ENCODE results near the gene RNF111.
"Not testable (repeated sequence)": the region's sequence is repeated elsewhere in the genome, so short reads cannot be mapped to it uniquely, and the experiment has no call there.

RNF111 gene

GRCh38 chr15:59137566-59137965, 150.1 kb downstream of the RNF111 start:
- Histone ChIP-seq H3K4ac (ENCODE audit: low read depth, low read length) (no peak overlapping the region), H3K36me3 (ENCODE audit: control insufficient read depth, insufficient read depth, low read length) (peaks cover 6% of the 10 kb centered on the region), H3K56ac (ENCODE audit: low read length) (no peak overlapping the region), H2BK15ac (replicated peaks; ENCODE audit: low read depth) (no peak overlapping the region), H2BK120ac (ENCODE audit: low read depth, low read length) (no peak overlapping the region), H3K4me3 (ENCODE audit: low read length) (no peak overlapping the region), H3K79me2 (ENCODE audit: control insufficient read depth, insufficient read depth, low read length) (no peaks in the 10 kb centered on the region), H3K23ac (ENCODE audit: low read length) (no peak overlapping the region), H3K9ac (ENCODE audit: low read length) (no peak overlapping the region), H3K79me1 (ENCODE audit: low read length) (no peaks in the 10 kb centered on the region), H3K18ac (ENCODE audit: low read length) (no peak overlapping the region), H3K4me1 (ENCODE audit: control insufficient read depth, low read depth, low read length) (no peaks in the 10 kb centered on the region), H4K8ac (ENCODE audit: low read depth, low read length) (no peak overlapping the region), H3K27ac (ENCODE audit: low read depth, low read length) (no peak overlapping the region), H2AK5ac (ENCODE audit: low read length) (no peak overlapping the region), H3K4me2 (ENCODE audit: low read length) (no peak overlapping the region), H2BK5ac (ENCODE audit: low read length) (no peak overlapping the region), H3K27me3 (ENCODE audit: insufficient read depth, low read length, poor library complexity) (no peaks in the 10 kb centered on the region), H4K5ac (ENCODE audit: low read length) (no peak overlapping the region)
- no CpG with 5 or more reads among the region's 2 CpGs for WGBS (ENCODE audit: extremely low coverage, insufficient coverage, low lambda C conversion rate)
- no peak for DNase-seq

- H3K4me3 ChIP-seq (ENCODE audit: low read length) = no peak overlapping the region
- H3K18ac ChIP-seq (ENCODE audit: low read length) = no peak overlapping the region
- no peak overlapping the region for H3K27ac ChIP-seq (ENCODE audit: low read depth, low read length)
- no peak overlapping the region for H2AK5ac ChIP-seq (ENCODE audit: low read length)
- H3K23ac ChIP-seq (ENCODE audit: low read length) = no peak overlapping the region
- no peaks in the 10 kb centered on the region for H3K4me1 ChIP-seq (ENCODE audit: control insufficient read depth, low read depth, low read length)
- H3K79me2 ChIP-seq (ENCODE audit: control insufficient read depth, insufficient read depth, low read length) = no peaks in the 10 kb centered on the region
- H2BK5ac ChIP-seq (ENCODE audit: low read length) = no peak overlapping the region
- no peak overlapping the region for H3K9ac ChIP-seq (ENCODE audit: low read length)
- no peak overlapping the region for H4K5ac ChIP-seq (ENCODE audit: low read length)
- H3K56ac ChIP-seq (ENCODE audit: low read length) = no peak overlapping the region
- no peak overlapping the region for H4K8ac ChIP-seq (ENCODE audit: low read depth, low read length)
- H3K4ac ChIP-seq (ENCODE audit: low read depth, low read length) = no peak overlapping the region
- DNase-seq = peak; percentile 85
- H2BK15ac ChIP-seq (replicated peaks; ENCODE audit: low read depth) = no peak overlapping the region
- no peaks in the 10 kb centered on the region for H3K27me3 ChIP-seq (ENCODE audit: insufficient read depth, low read length, poor library complexity)
- no CpG with 5 or more reads among the region's 7 CpGs for WGBS (ENCODE audit: extremely low coverage, insufficient coverage, low lambda C conversion rate)
- no peaks in the 10 kb centered on the region for H3K79me1 ChIP-seq (ENCODE audit: low read length)
- peaks cover 6% of the 10 kb centered on the region for H3K36me3 ChIP-seq (ENCODE audit: control insufficient read depth, insufficient read depth, low read length)
- H2BK120ac ChIP-seq (ENCODE audit: low read depth, low read length) = no peak overlapping the region
- no peak overlapping the region for H3K4me2 ChIP-seq (ENCODE audit: low read length)
Observed at GRCh38 chr15:59138243-59138642, 150.8 kb downstream of the RNF111 start.

- no peak overlapping the region for H3K4me2 ChIP-seq (ENCODE audit: low read length)
- H2BK15ac ChIP-seq (replicated peaks; ENCODE audit: low read depth) = no peak overlapping the region
- DNase-seq = peak; percentile 23
- H3K9ac ChIP-seq (ENCODE audit: low read length) = no peak overlapping the region
- no peak overlapping the region for H3K56ac ChIP-seq (ENCODE audit: low read length)
- H3K79me1 ChIP-seq (ENCODE audit: low read length) = no peaks in the 10 kb centered on the region
- peaks cover 4% of the 10 kb centered on the region for H3K36me3 ChIP-seq (ENCODE audit: control insufficient read depth, insufficient read depth, low read length)
- no peak overlapping the region for H3K4me3 ChIP-seq (ENCODE audit: low read length)
- H4K8ac ChIP-seq (ENCODE audit: low read depth, low read length) = no peak overlapping the region
- H3K27me3 ChIP-seq (ENCODE audit: insufficient read depth, low read length, poor library complexity) = no peaks in the 10 kb centered on the region
- H3K4me1 ChIP-seq (ENCODE audit: control insufficient read depth, low read depth, low read length) = no peaks in the 10 kb centered on the region
- no peak overlapping the region for H3K4ac ChIP-seq (ENCODE audit: low read depth, low read length)
- no peak overlapping the region for H3K23ac ChIP-seq (ENCODE audit: low read length)
- no peak overlapping the region for H3K27ac ChIP-seq (ENCODE audit: low read depth, low read length)
- no peak overlapping the region for H2BK5ac ChIP-seq (ENCODE audit: low read length)
- no peak overlapping the region for H4K5ac ChIP-seq (ENCODE audit: low read length)
- H2AK5ac ChIP-seq (ENCODE audit: low read length) = no peak overlapping the region
- no CpG with 5 or more reads among the region's 9 CpGs for WGBS (ENCODE audit: extremely low coverage, insufficient coverage, low lambda C conversion rate)
- H2BK120ac ChIP-seq (ENCODE audit: low read depth, low read length) = no peak overlapping the region
- no peak overlapping the region for H3K18ac ChIP-seq (ENCODE audit: low read length)
- H3K79me2 ChIP-seq (ENCODE audit: control insufficient read depth, insufficient read depth, low read length) = no peaks in the 10 kb centered on the region
Observed at GRCh38 chr15:59140422-59141226, 153.2 kb downstream of the RNF111 start.

- Histone ChIP-seq H3K4me1 (ENCODE audit: control insufficient read depth, low read depth, low read length) (no peaks in the 10 kb centered on the region), H2BK5ac (ENCODE audit: low read length) (no peak overlapping the region), H3K79me1 (ENCODE audit: low read length) (no peaks in the 10 kb centered on the region), H2BK15ac (replicated peaks; ENCODE audit: low read depth) (no peak overlapping the region), H4K8ac (ENCODE audit: low read depth, low read length) (no peak overlapping the region), H3K23ac (ENCODE audit: low read length) (no peak overlapping the region), H3K9ac (ENCODE audit: low read length) (no peak overlapping the region), H3K4ac (ENCODE audit: low read depth, low read length) (no peak overlapping the region), H3K79me2 (ENCODE audit: control insufficient read depth, insufficient read depth, low read length) (no peaks in the 10 kb centered on the region), H3K27ac (ENCODE audit: low read depth, low read length) (no peak overlapping the region), H3K18ac (ENCODE audit: low read length) (no peak overlapping the region), H3K27me3 (ENCODE audit: insufficient read depth, low read length, poor library complexity) (no peaks in the 10 kb centered on the region), H3K4me2 (ENCODE audit: low read length) (no peak overlapping the region), H2BK120ac (ENCODE audit: low read depth, low read length) (no peak overlapping the region), H2AK5ac (ENCODE audit: low read length) (no peak overlapping the region), H3K4me3 (ENCODE audit: low read length) (no peak overlapping the region), H3K36me3 (ENCODE audit: control insufficient read depth, insufficient read depth, low read length) (peaks cover 4% of the 10 kb centered on the region), H4K5ac (ENCODE audit: low read length) (no peak overlapping the region), H3K56ac (ENCODE audit: low read length) (no peak overlapping the region)
- WGBS (ENCODE audit: extremely low coverage, insufficient coverage, low lambda C conversion rate) = no CpG with 5 or more reads among the region's 5 CpGs
- DNase-seq = no peak
Observed at GRCh38 chr15:59143281-59143680, 155.8 kb downstream of the RNF111 start.

- not testable (repeated sequence) for H3K27ac ChIP-seq (ENCODE audit: low read depth, low read length); H3K79me2 ChIP-seq (ENCODE audit: control insufficient read depth, insufficient read depth, low read length); H3K9ac ChIP-seq (ENCODE audit: low read length); H2BK120ac ChIP-seq (ENCODE audit: low read depth, low read length); H3K56ac ChIP-seq (ENCODE audit: low read length); H2AK5ac ChIP-seq (ENCODE audit: low read length); H2BK5ac ChIP-seq (ENCODE audit: low read length); H3K36me3 ChIP-seq (ENCODE audit: control insufficient read depth, insufficient read depth, low read length); H2BK15ac ChIP-seq (replicated peaks; ENCODE audit: low read depth); H4K5ac ChIP-seq (ENCODE audit: low read length); H3K4me2 ChIP-seq (ENCODE audit: low read length); H3K4me1 ChIP-seq (ENCODE audit: control insufficient read depth, low read depth, low read length); H3K4ac ChIP-seq (ENCODE audit: low read depth, low read length); H3K23ac ChIP-seq (ENCODE audit: low read length); H4K8ac ChIP-seq (ENCODE audit: low read depth, low read length); H3K27me3 ChIP-seq (ENCODE audit: insufficient read depth, low read length, poor library complexity); H3K4me3 ChIP-seq (ENCODE audit: low read length); H3K18ac ChIP-seq (ENCODE audit: low read length); H3K79me1 ChIP-seq (ENCODE audit: low read length)
- DNase-seq = peak; percentile 29
- WGBS (ENCODE audit: extremely low coverage, insufficient coverage, low lambda C conversion rate) = no CpG with 5 or more reads among the region's 10 CpGs
Observed at GRCh38 chr15:59144594-59144993, 157.1 kb downstream of the RNF111 start.
